GM19351 (cell line): ENCODE data around the gene KCNAB1.
A peak's percentile ranks its signal among the peaks of the same experiment; 100 is the strongest.
"Not testable (repeated sequence)": the region's sequence is repeated elsewhere in the genome, so short reads cannot be mapped to it uniquely, and the experiment has no call there.

Experiments used
- ATAC-seq: cut with Tn5 transposase; IDR thresholded peaks from one replicate; pipeline ENCODE4 v1.9.1; 2021; ENCODE audit warnings: mild to moderate bottlenecking, moderate library complexity; ENCODE audit not compliant: unreplicated experiment

KCNAB1 gene

DNA sequence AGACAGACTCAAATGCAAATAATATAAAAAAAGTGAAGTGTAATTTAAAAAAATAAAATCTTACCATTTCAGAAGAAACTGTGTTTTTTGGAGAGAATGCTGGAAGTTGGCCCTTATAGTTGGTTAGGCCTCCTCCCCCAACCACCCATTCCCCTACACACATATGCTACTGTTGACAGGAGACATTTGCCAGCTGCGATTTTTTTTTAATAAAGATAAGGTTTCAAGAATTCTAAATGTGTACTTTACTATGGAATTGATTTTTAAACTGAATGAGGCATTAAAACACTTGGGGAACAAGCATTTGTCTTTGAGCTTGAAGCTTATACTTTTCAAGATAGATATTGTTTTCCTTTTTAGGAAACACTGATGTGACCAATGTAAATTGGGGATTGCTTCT lies 438.9 kb downstream of the KCNAB1 start:
- no peak for ATAC-seq

DNA sequence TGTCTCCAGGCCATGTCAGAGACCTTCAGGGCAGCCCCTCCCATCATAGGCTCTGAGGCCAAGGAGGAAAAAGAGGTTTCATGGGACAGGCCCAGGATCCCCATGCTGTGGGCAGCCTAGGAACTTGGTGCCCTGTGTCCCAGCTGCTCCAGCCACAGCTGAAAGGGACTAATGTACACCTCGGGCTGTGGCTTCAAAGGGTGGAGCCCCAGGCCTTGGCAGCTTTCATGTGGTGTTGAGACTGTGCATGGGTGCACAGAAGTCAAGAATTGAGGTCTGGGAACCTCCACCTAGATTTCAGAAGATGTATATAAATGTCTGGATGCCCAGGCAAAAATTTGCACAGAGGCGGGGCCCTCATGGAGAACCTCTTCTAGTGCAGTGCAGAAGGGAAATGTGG lies 441.2 kb downstream of the KCNAB1 start:
- ATAC-seq, result no peak

DNA sequence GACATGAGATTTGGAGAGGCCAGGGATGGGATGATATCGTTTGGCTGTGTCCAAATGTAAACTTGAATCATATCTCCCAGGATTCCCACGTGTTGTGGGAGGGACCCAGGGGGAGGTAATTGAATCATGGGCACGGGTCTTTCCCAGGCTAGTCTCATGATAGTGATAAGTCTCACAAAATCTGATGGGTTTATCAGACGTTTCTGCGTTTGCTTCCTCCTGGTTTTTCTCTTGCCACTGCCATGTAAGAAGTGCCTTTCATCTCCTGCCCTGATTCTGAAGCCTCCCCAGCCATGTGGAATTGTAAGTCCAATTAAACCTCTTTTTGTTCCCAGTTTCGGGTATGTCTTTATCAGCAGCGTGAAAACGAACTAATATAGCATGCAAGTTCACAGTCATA lies 442.1 kb downstream of the KCNAB1 start:
- not testable (repeated sequence) for ATAC-seq

DNA sequence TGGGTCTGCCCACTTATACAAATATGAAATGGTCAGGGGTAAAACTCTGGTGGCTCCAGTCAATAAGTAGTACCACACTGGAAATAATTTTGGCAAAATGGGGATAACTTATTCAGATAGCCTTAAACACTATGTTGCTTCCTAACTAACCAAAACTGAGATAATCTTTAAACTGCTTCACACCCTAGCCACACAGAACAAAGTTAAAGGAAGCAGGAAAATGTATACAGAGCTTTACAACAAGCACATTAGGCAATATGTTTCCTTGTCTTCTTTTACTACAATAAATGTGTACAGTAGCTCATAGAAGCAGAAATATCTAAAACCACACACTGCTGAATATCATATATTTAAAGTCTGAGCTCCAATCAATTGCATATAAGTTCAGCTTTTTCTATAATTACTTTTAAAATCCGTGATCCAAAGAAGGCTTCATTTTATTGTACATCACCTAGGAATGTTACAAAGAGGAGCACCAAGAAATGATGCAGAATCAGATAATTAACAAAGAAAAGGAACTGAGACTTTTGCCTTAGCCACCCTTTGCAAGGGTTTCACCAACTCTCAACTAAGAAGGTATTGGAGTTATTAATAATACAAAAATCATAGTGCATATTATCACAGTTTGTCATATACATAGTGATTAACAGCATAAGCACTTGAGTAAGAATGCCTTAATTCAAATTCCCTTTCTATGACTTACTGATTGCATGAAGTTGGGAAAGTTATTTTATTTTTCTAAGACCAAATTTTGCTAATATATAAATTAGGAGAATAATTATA lies 443.7 kb downstream of the KCNAB1 start:
- peak; percentile 45 for ATAC-seq

DNA sequence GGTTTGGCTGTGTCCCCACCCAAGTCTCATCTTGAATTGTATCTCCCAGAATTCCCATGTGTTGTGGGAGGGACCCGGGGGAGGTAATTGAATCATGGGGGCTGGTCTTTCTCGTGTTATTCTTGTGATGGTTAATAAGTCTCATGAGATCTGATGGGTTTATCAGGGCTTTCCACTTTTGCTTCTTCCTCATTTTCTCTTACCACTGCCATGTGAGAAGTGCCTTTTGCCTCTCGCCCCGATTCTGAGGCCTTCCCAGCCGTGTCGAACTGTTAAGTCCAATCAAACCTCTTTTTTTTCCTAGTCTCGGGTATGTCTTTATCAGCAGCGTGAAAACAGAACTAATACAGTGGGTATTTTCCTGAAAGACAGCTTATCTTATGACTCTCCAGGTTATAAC lies 448.6 kb downstream of the KCNAB1 start:
- not testable (repeated sequence) for ATAC-seq

DNA sequence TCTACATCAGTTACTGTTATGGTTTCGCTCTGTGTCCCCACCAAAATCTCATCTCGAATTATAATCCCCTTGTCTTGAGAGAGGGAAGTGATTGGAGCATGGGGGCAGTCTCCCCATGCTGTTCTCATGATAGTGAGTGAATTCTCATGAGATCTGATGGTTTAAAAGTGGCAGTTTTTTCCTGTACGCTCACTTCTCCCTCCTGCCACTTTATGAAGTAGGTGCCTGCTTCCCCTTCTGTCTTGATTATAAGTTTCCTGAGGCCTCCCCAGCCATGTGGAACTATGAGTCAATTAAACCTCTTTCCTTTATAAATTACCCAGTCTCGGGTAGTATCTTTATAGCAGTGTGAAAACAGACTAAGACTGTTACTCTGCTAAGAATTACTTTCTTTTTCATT lies 449.5 kb downstream of the KCNAB1 start:
- not testable (repeated sequence) for ATAC-seq

DNA sequence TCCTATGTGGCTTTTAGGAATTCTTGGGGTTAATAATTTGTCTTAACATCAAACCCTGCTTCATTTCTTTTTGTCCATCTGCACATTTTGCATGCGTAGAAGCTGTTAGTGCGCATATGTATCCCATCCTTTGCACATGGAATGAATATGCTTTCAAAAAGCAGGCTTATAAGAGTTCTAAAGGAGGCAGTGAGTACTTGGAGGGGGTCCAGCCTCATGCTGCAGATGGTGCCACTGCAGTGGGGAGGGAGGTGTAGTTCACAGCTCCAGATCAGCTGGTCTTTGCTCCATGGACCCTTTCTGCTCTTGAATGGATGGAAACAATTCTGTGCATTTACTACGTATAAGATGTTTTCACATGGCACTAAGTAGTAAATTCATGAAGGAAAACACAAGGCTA lies 455.3 kb downstream of the KCNAB1 start:
- ATAC-seq, result no peak

DNA sequence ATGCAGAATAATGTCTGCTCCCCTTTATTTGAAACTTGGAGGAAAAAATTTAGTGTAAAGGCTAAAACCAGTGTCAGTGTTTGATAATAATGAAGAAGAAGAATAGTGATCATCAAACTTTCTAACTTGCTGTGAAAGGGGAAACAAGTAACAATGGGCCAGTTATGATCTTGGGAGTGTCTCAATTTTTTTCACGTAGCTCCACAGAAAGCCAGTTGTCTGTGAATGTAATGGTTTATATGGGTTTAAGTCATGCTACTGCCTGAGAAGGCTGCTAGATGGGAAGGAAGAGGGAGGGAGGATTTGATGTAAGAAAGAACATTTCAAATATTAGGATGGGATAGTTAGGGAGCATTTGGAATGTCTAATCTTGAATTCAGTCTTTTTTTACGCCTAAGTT lies 455.7 kb downstream of the KCNAB1 start:
- no peak for ATAC-seq

DNA sequence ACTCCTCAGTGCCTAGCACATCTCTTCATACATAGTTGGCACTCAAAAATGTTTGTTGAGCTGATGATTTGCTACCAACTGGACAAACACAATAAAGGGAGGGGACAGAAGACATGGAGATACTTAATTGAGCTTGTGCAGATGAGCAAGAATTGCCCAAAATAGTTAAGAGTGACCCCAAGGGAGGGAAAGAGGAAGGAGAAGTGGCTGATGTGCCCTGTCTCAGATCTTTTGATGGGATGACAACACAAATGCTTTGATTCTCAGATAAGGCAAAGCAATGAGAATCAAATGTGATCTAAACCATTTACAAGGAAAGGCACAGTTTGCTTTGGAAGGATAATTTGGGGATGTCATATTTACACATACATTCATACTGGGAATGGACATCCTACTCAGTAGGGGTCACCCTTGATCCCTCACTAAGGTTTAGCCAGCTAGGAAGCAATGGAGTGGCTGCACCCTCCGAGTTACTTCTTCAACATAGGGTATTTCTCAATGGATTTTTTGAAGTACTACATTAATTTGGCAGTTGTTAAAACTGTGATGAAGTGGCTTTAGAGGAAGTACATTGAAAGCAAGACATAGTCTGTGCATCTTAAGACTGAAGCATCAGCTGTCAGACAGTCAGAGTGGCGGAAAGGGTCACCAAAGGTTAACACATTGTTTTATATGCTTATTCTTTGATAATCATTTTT lies 456.4 kb downstream of the KCNAB1 start:
- no peak for ATAC-seq

DNA sequence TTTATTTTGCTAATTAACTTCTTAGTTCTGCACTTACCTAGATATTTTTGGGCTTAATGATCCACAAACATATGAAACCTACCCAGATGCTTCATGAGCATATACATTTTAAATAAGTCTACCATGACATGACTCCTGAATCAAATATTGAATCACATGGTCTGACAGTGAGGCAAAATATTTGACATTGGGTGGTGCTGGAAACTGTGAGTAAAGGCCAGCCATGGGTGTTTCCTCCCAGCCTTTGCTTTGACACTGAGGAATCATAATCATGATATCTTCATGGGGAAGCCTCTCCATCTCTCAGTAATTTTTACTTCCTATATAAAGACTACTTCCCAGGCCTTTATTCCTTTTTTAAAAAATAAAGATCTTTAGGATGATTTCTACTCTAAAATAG lies 457.4 kb downstream of the KCNAB1 start:
- ATAC-seq, result no peak

DNA sequence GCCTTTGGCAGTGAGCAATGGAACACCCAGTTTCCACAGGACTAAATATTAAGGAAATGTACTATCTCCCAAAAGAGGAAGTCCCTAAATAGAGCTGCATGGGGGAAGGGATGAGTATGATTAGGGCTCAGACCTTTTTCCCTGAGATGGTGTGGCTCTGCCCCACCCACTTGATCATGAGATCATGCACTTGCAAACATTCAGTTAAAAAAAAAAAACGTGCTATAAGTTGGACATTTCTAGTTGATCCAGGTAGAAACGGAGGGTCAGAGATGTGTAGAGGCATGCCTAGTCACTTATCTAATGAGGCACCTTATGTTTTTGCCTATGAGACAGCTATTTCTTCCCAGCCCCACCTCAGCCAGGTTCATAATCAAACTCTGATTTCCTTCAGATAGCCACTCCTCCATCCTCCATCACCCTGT lies 459.1 kb downstream of the KCNAB1 start:
- no peak for ATAC-seq

DNA sequence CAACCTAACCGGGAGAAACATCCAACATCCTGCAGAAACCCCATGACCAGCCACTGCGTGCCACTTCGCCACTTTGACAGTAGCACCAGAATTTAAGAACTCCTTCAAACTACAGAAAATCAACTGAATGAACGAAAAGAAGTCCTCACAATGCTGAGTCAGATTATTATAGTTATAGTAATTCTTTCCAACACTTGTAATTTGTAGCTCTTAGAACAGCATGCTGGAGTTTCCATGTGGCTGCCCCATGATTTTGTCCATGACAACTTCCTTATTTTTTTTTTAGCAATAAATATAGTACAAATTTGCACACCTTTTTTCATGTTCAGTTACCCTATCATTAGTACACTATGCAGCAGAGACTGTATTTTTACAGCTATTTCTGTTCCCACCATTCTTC lies 460.7 kb downstream of the KCNAB1 start:
- ATAC-seq, result no peak

DNA sequence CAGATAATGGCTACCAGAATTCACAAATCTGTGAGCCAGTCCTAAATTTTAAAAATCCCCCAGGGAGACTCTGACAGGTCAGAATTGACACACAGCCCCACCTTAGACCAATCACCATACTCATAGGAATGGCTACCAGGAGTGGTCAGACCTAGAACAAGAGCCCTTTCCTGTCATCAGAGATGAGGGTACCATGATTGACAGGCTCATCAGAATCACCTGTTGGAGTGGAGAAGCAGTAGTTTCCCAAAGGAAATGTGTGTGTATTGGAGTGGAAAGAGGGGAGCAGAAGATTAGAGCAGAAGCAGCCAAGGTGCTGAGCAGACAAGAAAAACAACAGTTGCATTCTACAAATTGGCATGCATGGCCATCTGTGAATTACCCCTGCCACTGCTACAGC lies 461.6 kb downstream of the KCNAB1 start:
- no peak for ATAC-seq

DNA sequence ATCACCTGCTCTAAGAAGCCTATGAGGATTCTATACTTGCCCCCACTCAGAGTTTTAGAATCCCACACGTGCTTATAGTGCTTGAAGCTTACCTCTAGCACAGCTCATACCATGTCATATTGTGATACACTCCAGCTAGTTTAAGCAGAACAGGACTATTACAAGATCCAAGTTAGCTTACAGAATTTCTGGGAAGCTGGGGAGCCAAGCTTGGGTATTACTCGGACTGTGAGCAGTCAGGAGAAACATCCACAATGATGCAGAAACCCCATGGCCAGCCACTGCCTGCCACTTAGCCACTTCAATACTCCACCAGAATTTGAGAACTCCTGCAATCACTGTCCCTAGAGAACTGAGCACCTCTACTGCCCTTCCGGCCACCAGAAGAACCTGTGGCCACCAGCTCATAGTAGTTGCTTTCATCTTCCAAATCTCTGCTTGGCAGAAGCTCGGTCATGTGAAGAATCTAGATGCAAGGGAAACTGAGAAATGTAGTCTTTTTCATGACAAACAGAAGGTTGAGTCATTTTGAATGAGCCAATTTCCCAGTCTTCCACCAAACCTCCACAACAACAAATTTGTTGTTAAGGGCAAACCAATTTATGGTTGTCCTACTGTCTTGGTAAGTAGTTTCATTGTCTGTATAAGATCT lies 462.3 kb downstream of the KCNAB1 start:
- peak; percentile 53 for ATAC-seq

DNA sequence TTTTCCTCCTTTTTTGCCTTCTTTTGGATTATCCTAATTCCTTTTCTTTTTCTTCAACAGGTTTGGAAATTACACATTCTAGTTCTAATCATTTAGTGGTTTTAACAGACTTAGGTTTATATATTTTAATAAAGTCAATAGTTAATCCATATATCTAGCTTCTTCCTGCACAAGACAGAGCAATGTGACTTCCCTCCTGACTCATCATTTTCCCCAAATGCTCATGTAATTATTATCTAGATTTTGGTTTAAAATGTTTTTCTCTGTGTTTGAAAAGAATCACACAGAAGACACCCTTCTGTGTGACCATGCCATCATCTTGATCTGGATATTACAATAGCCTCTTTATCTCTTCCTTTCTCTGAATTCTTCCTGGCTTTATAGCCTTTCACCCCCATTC lies 463.1 kb downstream of the KCNAB1 start:
- no peak for ATAC-seq

DNA sequence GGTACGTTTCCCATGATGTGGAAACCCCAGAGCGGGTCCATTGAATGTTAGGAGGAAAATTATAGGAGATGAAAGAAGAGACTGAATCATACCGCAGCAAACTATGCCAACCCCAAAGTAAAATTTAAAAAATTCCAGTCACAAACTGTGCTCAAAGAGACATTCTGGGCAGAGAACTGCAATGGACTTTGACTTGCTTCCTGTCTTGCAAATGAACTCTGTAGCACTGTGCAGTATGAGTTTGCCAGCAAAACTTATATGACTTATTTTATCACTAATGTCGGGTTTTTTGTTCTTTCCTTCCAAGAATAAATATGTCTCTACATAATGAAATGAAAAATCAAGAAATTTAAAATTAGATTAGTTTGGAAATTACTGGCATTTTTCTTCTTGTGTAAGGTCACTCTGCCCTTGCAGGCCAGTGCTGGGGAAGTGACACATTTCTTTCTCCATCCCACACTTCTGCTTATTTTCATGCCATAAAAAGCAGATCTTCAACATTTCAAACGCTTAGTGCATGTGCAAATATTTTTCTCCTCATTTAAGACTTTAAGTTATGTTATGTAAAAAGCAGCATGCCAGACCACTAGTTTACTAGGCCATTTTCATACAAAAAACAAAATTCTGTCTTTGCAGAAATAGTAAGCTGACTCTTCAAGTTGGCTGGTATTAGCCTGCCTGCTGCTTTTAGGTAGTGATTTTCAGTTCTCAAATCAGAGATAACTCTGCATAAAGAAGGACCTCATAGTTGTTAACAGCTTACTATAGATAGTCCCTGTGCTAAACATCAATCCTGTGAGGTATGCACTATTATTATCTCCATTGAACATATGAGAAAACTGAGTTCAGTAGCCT lies 466.8 kb downstream of the KCNAB1 start:
- peak; percentile 64 for ATAC-seq

DNA sequence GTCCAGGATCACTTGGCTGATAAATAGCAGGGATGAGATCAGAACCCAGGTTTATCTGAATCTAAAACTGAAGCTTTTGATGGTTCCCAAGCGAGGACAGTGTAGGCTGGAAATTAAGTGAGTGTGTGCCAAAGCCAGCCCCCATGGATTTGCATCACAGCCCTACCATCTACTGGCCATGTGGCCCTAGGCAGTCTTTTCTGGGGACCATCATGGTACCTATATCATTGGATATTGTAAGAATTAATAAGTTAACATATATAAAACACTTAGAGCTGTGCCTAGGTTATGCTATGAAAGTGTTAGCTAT lies 467.3 kb downstream of the KCNAB1 start:
- peak; percentile 22 for ATAC-seq
